MM.1S (cell line): Measurements from ENCODE around the gene HOXA13.
A peak's percentile ranks its signal among the peaks of the same experiment; 100 is the strongest.

Experiments
- DNase-seq: peaks from one replicate; pipeline ENCODE4 v3.0.0-alpha.2; 2015
- H2AFZ ChIP-seq: fragments of 300-600 bp; sonication (generic); 2 replicates; pipeline ENCODE4 v1.6.0; 2016; ENCODE audit warnings: antibody characterized with exemption, low read length
- H3F3A ChIP-seq: fragments of 300-600 bp; sonication (generic); 2 replicates; pipeline ENCODE4 v1.6.1; 2016; ENCODE audit warnings: mild to moderate bottlenecking, antibody characterized with exemption, low read length, moderate library complexity, mixed read lengths; ENCODE audit not compliant: insufficient read depth
- H3K27ac ChIP-seq: fragments of 300-600 bp; sonication (generic); 2 replicates; pipeline ENCODE4 v1.5.1; 2016; ENCODE audit warnings: mild to moderate bottlenecking, low read length
- H3K27me3 ChIP-seq: fragments of 300-600 bp; sonication (generic); replicated peaks from 2 replicates; pipeline ENCODE4 v1.6.0; 2016; ENCODE audit warnings: low read length; ENCODE audit not compliant: insufficient read depth
- H3K36me3 ChIP-seq: fragments of 300-600 bp; sonication (generic); replicated peaks from 2 replicates; pipeline ENCODE4 v1.6.1; 2016; ENCODE audit warnings: mild to moderate bottlenecking, low read length, mixed read lengths; ENCODE audit not compliant: insufficient read depth
- H3K4me1 ChIP-seq: fragments of 300-600 bp; sonication (generic); 2 replicates; pipeline ENCODE4 v1.6.1; 2016; ENCODE audit warnings: low read length, mixed read lengths
- H3K4me2 ChIP-seq: fragments of 300-600 bp; sonication (generic); 2 replicates; pipeline ENCODE4 v1.6.0; 2016; ENCODE audit warnings: low read depth, low read length
- H3K4me3 ChIP-seq: fragments of 300-600 bp; sonication (generic); 2 replicates; pipeline ENCODE4 v1.5.1; 2016; ENCODE audit warnings: low read length, mixed read lengths
- H3K79me2 ChIP-seq: fragments of 300-600 bp; sonication (generic); 2 replicates; pipeline ENCODE4 v1.6.1; 2016; ENCODE audit warnings: mixed run types, low read length, mixed read lengths
- H3K9ac ChIP-seq: fragments of 300-600 bp; sonication (generic); 2 replicates; pipeline ENCODE4 v1.6.1; 2016; ENCODE audit warnings: low read length, mixed read lengths
- H3K9me2 ChIP-seq: fragments of 300-600 bp; sonication (generic); replicated peaks from 2 replicates; pipeline ENCODE4 v1.6.1; 2016; ENCODE audit warnings: mild to moderate bottlenecking, low read length, mixed read lengths; ENCODE audit not compliant: insufficient read depth
- H3K9me3 ChIP-seq: fragments of 300-600 bp; sonication (generic); replicated peaks from 2 replicates; pipeline ENCODE4 v1.6.1; 2016; ENCODE audit warnings: mild to moderate bottlenecking, low read length, mixed read lengths; ENCODE audit not compliant: insufficient read depth
- H4K20me1 ChIP-seq: fragments of 300-600 bp; sonication (generic); 2 replicates; pipeline ENCODE4 v1.6.1; 2016; ENCODE audit warnings: mild to moderate bottlenecking, low read length, moderate library complexity, mixed read lengths; ENCODE audit not compliant: insufficient read depth
- EZH2 ChIP-seq: fragments of 300-600 bp; sonication (generic); optimal IDR thresholded peaks from 2 replicates; pipeline ENCODE3; 2017; ENCODE audit warnings: low read depth, mild to moderate bottlenecking, antibody characterized with exemption, low read length, mixed read lengths
- EZH2phosphoT487 ChIP-seq: fragments of 300-600 bp; sonication (generic); IDR thresholded peaks from 2 replicates; pipeline ENCODE4 v1.6.1; 2018; ENCODE audit warnings: antibody characterized with exemption, low read length
- TF ChIP-seq, protein P1 (sequence below): fragments of 300-600 bp; sonication (generic); IDR thresholded peaks from 2 replicates; pipeline ENCODE4 v1.5.1; 2016; ENCODE audit warnings: antibody characterized with exemption, low read length, mixed read lengths

The HOXA13 gene

DNA sequence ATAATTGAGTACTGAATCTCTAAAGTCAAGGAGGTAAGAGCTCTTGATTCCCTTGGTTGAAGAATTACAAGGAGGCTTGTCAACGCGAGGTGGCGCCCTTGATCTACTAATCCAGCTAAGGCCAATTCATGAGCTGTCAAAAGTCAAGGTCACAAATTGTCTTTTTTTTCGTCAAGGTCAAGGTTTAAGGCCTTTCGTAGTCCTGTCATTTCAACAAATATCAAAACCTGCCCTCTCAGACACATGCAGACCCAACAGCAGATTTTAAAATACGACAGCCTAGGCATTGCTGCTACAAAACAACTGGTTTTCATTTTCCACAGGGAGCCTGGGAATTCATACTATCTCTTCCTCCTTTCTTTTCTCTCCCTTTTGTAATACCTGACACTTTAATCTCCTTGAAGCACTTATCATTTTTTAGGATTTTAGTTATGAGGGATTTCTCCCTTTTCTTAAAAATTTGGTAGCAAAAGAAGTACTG is 3.6 kb downstream of the HOXA13 start:
- peak; percentile 75 for DNase-seq
- Histone ChIP-seq H3K36me3 (no peaks in the 10 kb centered on the region), H3K9ac (no peak overlapping the region), H2AFZ (no peak overlapping the region), H3K27ac (no peak overlapping the region), H3K9me2 (no peaks in the 10 kb centered on the region), H3F3A (no peaks in the 10 kb centered on the region), H3K4me1 (no peaks in the 10 kb centered on the region), H3K4me3 (no peak overlapping the region), H3K4me2 (no peak overlapping the region), H3K9me3 (no peaks in the 10 kb centered on the region), H3K79me2 (no peaks in the 10 kb centered on the region), H3K27me3 (peaks cover 86% of the 10 kb centered on the region), H4K20me1 (0 out of 2 replicates have a peak, but pooled peaks cover 3% of the 10 kb centered on the region)
- no peak for TF ChIP-seq EZH2phosphoT487
- no peak for TF ChIP-seq EZH2
- TF ChIP-seq, protein P1, sequence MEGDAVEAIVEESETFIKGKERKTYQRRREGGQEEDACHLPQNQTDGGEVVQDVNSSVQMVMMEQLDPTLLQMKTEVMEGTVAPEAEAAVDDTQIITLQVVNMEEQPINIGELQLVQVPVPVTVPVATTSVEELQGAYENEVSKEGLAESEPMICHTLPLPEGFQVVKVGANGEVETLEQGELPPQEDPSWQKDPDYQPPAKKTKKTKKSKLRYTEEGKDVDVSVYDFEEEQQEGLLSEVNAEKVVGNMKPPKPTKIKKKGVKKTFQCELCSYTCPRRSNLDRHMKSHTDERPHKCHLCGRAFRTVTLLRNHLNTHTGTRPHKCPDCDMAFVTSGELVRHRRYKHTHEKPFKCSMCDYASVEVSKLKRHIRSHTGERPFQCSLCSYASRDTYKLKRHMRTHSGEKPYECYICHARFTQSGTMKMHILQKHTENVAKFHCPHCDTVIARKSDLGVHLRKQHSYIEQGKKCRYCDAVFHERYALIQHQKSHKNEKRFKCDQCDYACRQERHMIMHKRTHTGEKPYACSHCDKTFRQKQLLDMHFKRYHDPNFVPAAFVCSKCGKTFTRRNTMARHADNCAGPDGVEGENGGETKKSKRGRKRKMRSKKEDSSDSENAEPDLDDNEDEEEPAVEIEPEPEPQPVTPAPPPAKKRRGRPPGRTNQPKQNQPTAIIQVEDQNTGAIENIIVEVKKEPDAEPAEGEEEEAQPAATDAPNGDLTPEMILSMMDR, result peak; percentile 74

DNA sequence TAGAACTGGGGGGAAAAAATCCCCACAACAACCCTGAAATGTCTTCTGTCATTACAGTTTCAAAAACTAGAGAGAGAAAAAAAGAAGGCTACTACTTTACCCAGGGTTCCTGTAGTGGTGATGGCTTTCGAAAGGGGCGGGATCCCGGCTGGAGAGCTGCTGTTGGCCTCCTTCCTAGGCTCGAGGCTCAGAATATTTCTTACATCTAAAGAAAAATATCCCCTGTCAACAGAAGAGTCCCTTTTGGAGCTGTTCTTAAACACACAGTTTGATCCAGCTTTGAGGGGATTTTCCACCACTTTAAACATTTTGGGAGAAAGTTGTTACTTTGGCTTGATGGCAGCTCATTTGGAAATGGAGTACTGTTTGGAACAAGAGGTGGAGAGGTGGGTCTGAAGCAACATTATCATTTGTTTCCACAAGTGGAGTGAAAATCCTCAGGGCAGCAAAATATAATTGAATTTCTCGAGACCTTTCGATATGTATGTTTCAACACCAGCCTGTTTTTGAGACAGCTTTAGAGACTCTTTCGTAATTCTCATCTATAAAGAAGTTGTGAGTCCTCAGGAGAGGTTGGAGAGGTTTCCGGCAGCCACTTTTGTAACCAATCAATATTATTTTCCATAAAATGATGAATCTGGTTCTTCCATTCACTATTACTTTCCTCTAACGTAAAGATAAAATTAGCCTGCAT is 5.1 kb downstream of the HOXA13 start:
- Histone ChIP-seq H4K20me1 (0 out of 2 replicates have a peak, but pooled peaks cover 3% of the 10 kb centered on the region), H3K36me3 (no peaks in the 10 kb centered on the region), H3K27me3 (peaks cover 89% of the 10 kb centered on the region), H2AFZ (no peak overlapping the region), H3K4me1 (no peaks in the 10 kb centered on the region), H3K9me2 (no peaks in the 10 kb centered on the region), H3F3A (no peaks in the 10 kb centered on the region), H3K4me2 (no peak overlapping the region), H3K9me3 (no peaks in the 10 kb centered on the region), H3K27ac (no peak overlapping the region), H3K79me2 (no peaks in the 10 kb centered on the region), H3K4me3 (no peak overlapping the region), H3K9ac (no peak overlapping the region)
- TF ChIP-seq EZH2 (no peak), EZH2phosphoT487 (no peak)
- TF ChIP-seq, protein P1, result no peak
- DNase-seq, result no peak

DNA sequence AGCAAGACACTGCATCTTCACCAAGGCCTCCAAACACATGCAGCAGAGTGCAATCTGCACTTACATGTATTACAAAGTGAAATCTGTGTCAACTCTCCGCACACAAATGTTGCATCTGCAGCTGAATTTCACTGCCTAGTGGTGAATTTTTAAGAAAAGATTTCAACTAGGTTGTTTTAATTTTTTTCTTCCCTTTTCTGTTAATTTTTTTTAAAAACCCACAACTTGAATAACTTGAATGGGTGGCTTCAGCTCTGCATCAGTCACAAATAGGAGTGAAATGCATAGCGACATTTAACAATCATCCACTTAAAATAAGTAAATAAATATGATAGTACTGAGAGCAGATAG is 5.9 kb downstream of the HOXA13 start:
- H3K4me1 ChIP-seq, result no peaks in the 10 kb centered on the region
- H4K20me1 ChIP-seq, result 0 out of 2 replicates have a peak, but pooled peaks cover 3% of the 10 kb centered on the region
- H3K9me3 ChIP-seq, result no peaks in the 10 kb centered on the region
- peaks cover 94% of the 10 kb centered on the region for H3K27me3 ChIP-seq
- no peak for DNase-seq
- H3K79me2 ChIP-seq, result no peaks in the 10 kb centered on the region
- H3F3A ChIP-seq, result no peaks in the 10 kb centered on the region
- no peak overlapping the region for H3K27ac ChIP-seq
- no peak overlapping the region for H3K4me2 ChIP-seq
- H3K4me3 ChIP-seq, result no peak overlapping the region
- H3K9me2 ChIP-seq, result no peaks in the 10 kb centered on the region
- TF ChIP-seq, protein P1, result no peak
- TF ChIP-seq EZH2phosphoT487 (no peak), EZH2 (no peak)
- H2AFZ ChIP-seq, result no peak overlapping the region
- no peaks in the 10 kb centered on the region for H3K36me3 ChIP-seq
- H3K9ac ChIP-seq, result no peak overlapping the region
